Smooth muscle cell (in vitro differentiated cells): ENCODE measurements around the gene HEPN1. TPM values are rescaled to one million over a fixed set of nuclear protein-coding genes. Genes with fewer than 3 reads are reported as not detected.

Experiments
- DNase-seq: peaks from one replicate; lab custom pipeline; 2025; ENCODE audit not compliant: unreplicated experiment; lab: John Stamatoyannopoulos, UW
- H2AFZ ChIP-seq: fragments of 200-600 bp; sonication (generic); 2 replicates; pipeline ENCODE4 v1.6.0; 2016; ENCODE audit warnings: antibody characterized with exemption, low read depth, mild to moderate bottlenecking
- H3F3A ChIP-seq: fragments of 200-600 bp; sonication (generic); 2 replicates; pipeline ENCODE4 v1.6.0; 2017; ENCODE audit warnings: antibody characterized with exemption, low read depth
- H3K27ac ChIP-seq: fragments of 200-600 bp; sonication (generic); 2 replicates; pipeline ENCODE4 v1.5.1; 2016; ENCODE audit warnings: low read depth, mild to moderate bottlenecking
- H3K27me3 ChIP-seq: fragments of 200-600 bp; sonication (generic); 2 replicates; pipeline ENCODE4 v1.6.1; 2016; ENCODE audit warnings: low read depth, mild to moderate bottlenecking
- H3K36me3 ChIP-seq: fragments of 200-600 bp; sonication (generic); 2 replicates; pipeline ENCODE4 v1.5.1; 2016; ENCODE audit warnings: low read depth
- H3K4me1 ChIP-seq: fragments of 200-600 bp; sonication (generic); 2 replicates; pipeline ENCODE4 v1.5.1; 2016; ENCODE audit warnings: low read depth
- H3K4me2 ChIP-seq: fragments of 200-600 bp; sonication (generic); 2 replicates; pipeline ENCODE4 v1.6.0; 2016; ENCODE audit warnings: mild to moderate bottlenecking
- H3K4me3 ChIP-seq: fragments of 200-600 bp; sonication (generic); 2 replicates; pipeline ENCODE4 v1.5.1; 2016; ENCODE audit warnings: mild to moderate bottlenecking
- H3K79me2 ChIP-seq: fragments of 200-600 bp; sonication (generic); 2 replicates; pipeline ENCODE4 v1.6.0; 2016; ENCODE audit warnings: low read depth, mild to moderate bottlenecking
- H3K9ac ChIP-seq: fragments of 200-600 bp; sonication (generic); 2 replicates; pipeline ENCODE4 v1.6.0; 2016; ENCODE audit warnings: low read depth
- H3K9me3 ChIP-seq: fragments of 200-600 bp; sonication (generic); replicated peaks from 2 replicates; pipeline ENCODE4 v1.5.1; 2016; ENCODE audit warnings: low read depth
- H4K20me1 ChIP-seq: fragments of 200-600 bp; sonication (generic); 2 replicates; pipeline ENCODE4 v1.6.0; 2016; ENCODE audit warnings: low read depth
- WGBS: methylation state at CpG from one replicate; pipeline ENCODE4 v1.1.7; 2016; ENCODE audit warnings: low lambda C conversion rate; 5-methylcytosine and 5-hydroxymethylcytosine counted together
- polyA plus RNA-seq: library from polyadenylated mRNA; unstranded; fragments of >200 nt; fragmentation: Nextera tagmentation; extraction: Ambion mirVana; gene quantifications from 2 replicates; pipeline ENCODE4 v1.2.1, GENCODE V29; 2016
- total RNA-seq: library from RNA; depleted of rRNA; stranded (reverse); fragments of >200 nt; gene quantifications from 2 replicates; pipeline ENCODE4 v1.2.3, GENCODE V29; 2014
- TF ChIP-seq, protein P1 (sequence below): fragments of 200-600 bp; sonication (generic); IDR thresholded peaks from 2 replicates; pipeline ENCODE4 v1.5.1; 2017; ENCODE audit warnings: borderline replicate concordance, mild to moderate bottlenecking, antibody characterized with exemption; ENCODE audit not compliant: insufficient read depth, poor library complexity, severe bottlenecking

HEPN1 gene
- total and polyA plus RNA-seq, 2 experiments from 2014 or later, result not detected

DNA sequence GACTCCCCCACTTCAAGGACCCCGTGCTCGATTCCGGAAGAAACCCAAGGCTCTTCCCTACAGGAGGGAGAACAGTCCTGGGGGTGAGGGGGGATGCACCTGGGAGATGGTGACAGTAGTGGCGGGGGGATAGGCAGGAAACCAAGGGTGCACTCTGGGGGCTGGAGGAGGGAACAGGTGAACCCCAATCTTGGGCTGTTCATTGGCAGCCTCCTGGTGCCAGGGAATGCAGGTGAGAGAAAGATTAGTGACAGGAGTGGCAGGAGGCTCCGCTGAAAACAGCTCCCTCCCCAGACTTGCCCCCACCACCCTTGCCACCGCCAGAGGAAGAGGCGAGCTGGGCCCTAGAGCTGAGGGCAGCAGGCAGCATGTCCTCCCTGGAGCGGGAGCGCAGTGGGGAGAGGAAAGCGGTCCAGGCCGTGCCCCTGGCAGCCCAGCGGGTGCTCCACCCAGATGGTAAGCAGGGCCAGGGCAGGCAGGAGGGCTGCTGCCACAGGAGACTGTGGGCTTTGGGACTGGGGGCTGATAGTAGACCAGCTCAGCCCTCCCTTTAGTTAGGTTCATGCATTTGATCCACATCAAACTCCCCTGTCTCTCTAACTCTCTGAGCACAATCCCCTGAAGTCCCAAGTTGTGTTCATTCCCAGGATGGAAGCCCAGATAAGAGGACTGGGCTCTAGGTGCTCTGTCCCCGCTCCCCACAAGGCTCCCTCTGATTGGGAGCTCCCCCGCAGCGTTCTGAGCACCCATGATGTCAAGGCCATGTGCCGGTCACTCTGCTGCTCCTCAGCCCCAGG lies 39.4 kb upstream of the HEPN1 start:
- Histone ChIP-seq H3K4me2 (no peak overlapping the region), H3K4me1 (no peaks in the 10 kb centered on the region), H3K36me3 (no peaks in the 10 kb centered on the region), H2AFZ (no peak overlapping the region), H3K9ac (no peak overlapping the region), H4K20me1 (no peaks in the 10 kb centered on the region), H3K27me3 (peaks cover 13% of the 10 kb centered on the region), H3K27ac (no peak overlapping the region), H3K79me2 (no peaks in the 10 kb centered on the region), H3K4me3 (no peak overlapping the region), H3K9me3 (no peaks in the 10 kb centered on the region), H3F3A (no peaks in the 10 kb centered on the region)
- TF ChIP-seq, protein P1, sequence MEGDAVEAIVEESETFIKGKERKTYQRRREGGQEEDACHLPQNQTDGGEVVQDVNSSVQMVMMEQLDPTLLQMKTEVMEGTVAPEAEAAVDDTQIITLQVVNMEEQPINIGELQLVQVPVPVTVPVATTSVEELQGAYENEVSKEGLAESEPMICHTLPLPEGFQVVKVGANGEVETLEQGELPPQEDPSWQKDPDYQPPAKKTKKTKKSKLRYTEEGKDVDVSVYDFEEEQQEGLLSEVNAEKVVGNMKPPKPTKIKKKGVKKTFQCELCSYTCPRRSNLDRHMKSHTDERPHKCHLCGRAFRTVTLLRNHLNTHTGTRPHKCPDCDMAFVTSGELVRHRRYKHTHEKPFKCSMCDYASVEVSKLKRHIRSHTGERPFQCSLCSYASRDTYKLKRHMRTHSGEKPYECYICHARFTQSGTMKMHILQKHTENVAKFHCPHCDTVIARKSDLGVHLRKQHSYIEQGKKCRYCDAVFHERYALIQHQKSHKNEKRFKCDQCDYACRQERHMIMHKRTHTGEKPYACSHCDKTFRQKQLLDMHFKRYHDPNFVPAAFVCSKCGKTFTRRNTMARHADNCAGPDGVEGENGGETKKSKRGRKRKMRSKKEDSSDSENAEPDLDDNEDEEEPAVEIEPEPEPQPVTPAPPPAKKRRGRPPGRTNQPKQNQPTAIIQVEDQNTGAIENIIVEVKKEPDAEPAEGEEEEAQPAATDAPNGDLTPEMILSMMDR, result no peak
- 96% methylated on average over 16 of the region's 16 CpGs for WGBS
- no peak for DNase-seq

DNA sequence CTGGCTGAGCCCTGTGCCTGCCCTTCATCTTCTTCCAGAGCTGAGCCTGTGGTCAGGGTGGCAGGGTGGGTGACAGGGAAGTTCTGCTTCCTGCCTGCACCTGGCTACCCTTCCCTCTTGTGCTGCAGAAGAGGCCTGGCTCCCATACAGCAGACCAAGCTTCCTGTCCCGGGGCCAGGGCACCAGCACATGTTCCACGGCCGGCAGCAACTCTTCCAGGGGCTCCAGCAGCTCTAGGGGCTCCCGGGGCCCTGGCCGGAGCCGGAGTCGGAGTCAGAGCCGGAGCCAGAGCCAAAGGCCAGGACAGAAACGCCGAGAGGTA lies 38.8 kb upstream of the HEPN1 start:
- Histone ChIP-seq H2AFZ (no peak overlapping the region), H3K79me2 (no peaks in the 10 kb centered on the region), H3K9ac (no peak overlapping the region), H3K36me3 (no peaks in the 10 kb centered on the region), H3F3A (no peaks in the 10 kb centered on the region), H3K4me3 (no peak overlapping the region), H3K27me3 (peaks cover 7% of the 10 kb centered on the region), H3K27ac (no peak overlapping the region), H4K20me1 (no peaks in the 10 kb centered on the region), H3K4me1 (no peaks in the 10 kb centered on the region), H3K9me3 (no peaks in the 10 kb centered on the region), H3K4me2 (no peak overlapping the region)
- 93% methylated on average over 10 of the region's 10 CpGs for WGBS
- TF ChIP-seq, protein P1, result no peak
- DNase-seq, result no peak

GRCh38 chr11:124880958-124881357 lies 38.1 kb upstream of the HEPN1 start:
- Histone ChIP-seq H3K79me2 (no peaks in the 10 kb centered on the region), H3K9me3 (no peaks in the 10 kb centered on the region), H3K9ac (no peak overlapping the region), H4K20me1 (no peaks in the 10 kb centered on the region), H3K36me3 (no peaks in the 10 kb centered on the region), H3K4me3 (no peak overlapping the region), H3K4me2 (no peak overlapping the region), H3K4me1 (no peaks in the 10 kb centered on the region), H3K27me3 (peaks cover under 1% of the 10 kb centered on the region), H3F3A (no peaks in the 10 kb centered on the region), H2AFZ (no peak overlapping the region), H3K27ac (no peak overlapping the region)
- WGBS, result 87% methylated on average over 3 of the region's 3 CpGs
- TF ChIP-seq, protein P1, result no peak
- no peak for DNase-seq
